ENCODE measurements around the gene AMOT. TPM values are rescaled to one million over a fixed set of nuclear protein-coding genes. Genes with fewer than 3 reads are reported as not detected.

The AMOT gene
- total and polyA plus RNA-seq, 8 donors = 1.1 to 14.4 (median 5.1) TPM

GRCh38 chrX:112802541-112802940, 38.1 kb downstream of the AMOT start:
- peaks cover 0 to 6% (median 1%) of the 10 kb centered on the region in 4 donors for H3K27me3 ChIP-seq
- DNase-seq = no peak
- ATAC-seq = no peak
- WGBS, 2 donors = 66 to 89% methylated on average over 1 of the region's 1 CpG
- no peaks in the 10 kb centered on the region for H3K4me1 ChIP-seq
- no peaks in the 10 kb centered on the region for H3K9me3 ChIP-seq
- H3K4me3 ChIP-seq = no peak overlapping the region
- H3K27ac ChIP-seq = no peak overlapping the region
- intact Hi-C loops (cut with DNase I) = no loop called here
- TF ChIP-seq CTCF (IDR thresholded peaks at IDR 0.05) = no peak
- FAIRE-seq = no peak
- H3K36me3 ChIP-seq = no peaks in the 10 kb centered on the region

DNA sequence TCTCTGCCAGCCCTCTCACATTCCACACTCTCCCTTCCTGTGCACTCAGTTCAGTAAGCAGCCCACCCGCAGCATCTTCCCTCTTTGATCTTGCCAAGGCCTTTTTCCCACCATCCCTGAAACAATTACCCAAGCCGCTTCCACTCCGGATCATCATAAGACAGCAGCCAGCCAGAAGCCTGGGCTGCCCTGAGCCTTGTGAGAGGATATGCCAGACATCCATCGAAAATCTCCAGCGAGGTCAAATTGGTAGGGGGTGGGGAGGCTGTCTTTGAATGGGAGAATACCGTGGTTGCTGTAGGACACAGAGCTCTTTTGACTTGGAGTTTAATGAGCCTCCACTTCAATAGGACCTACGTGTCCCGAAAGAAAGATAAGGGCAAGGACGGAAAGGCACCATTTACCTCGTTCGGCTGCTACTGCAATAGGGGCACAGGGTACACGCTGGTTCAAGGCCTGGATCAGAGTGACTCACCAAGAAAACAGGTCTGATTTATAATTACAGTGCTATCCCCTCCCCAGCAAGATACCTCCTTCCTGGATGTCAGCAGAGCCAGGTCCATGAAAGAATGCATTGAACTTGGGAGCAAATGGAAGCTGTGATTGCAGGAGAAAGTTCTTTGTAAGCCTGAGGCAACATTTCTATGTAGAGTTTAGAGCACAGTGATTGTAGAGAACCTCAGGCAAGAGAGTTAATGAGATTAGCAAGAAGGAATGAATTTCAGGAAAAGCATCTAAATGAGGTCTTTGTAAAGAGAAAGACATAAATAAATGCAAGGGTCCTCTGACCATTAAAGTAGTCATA, 39.5 kb downstream of the AMOT start:
- H3K4me3 ChIP-seq = no peak overlapping the region

GRCh38 chrX:112799425-112799824, 41.2 kb downstream of the AMOT start:
- TF ChIP-seq CTCF (IDR thresholded peaks at IDR 0.05) = no peak
- Histone ChIP-seq H3K9me3 (no peaks in the 10 kb centered on the region), H3K27me3 (peaks cover 0 to 2% (median 0%) of the 10 kb centered on the region in 4 donors), H3K4me3 (no peak overlapping the region), H3K27ac (no peak overlapping the region), H3K36me3 (no peaks in the 10 kb centered on the region), H3K4me1 (no peaks in the 10 kb centered on the region)
- 70 to 91% methylated on average over 1 of the region's 1 CpG for WGBS, 2 donors
- FAIRE-seq = peak; percentile 20
- DNase-seq = no peak
- intact Hi-C loops (cut with DNase I) = no loop called here
- ATAC-seq = no peak

More for the DNA sequence above, 39.5 kb downstream of the AMOT start:
- Histone ChIP-seq H3K27ac (no peak overlapping the region), H3K36me3 (no peaks in the 10 kb centered on the region), H3K9me3 (no peaks in the 10 kb centered on the region), H3K4me1 (no peaks in the 10 kb centered on the region), H3K27me3 (peaks cover 0 to 2% (median 0%) of the 10 kb centered on the region in 4 donors)
- FAIRE-seq (no peak), ATAC-seq (no peak), DNase-seq (no peak)
- WGBS, 2 donors = 77 to 91% methylated on average over 12 of the region's 12 CpGs
- intact Hi-C loops (cut with DNase I) = no loop called here
- TF ChIP-seq CTCF (IDR thresholded peaks at IDR 0.05) = no peak

GRCh38 chrX:112798736-112799135, 41.9 kb downstream of the AMOT start:
- intact Hi-C loops (cut with DNase I) = no loop called here
- no peaks in the 10 kb centered on the region for H3K4me1 ChIP-seq
- TF ChIP-seq CTCF (IDR thresholded peaks at IDR 0.05) = no peak
- no peaks in the 10 kb centered on the region for H3K9me3 ChIP-seq
- ATAC-seq (no peak), FAIRE-seq (no peak), DNase-seq (no peak)
- no peaks in the 10 kb centered on the region for H3K36me3 ChIP-seq
- no peak overlapping the region for H3K4me3 ChIP-seq
- no peak overlapping the region for H3K27ac ChIP-seq
- WGBS, 2 donors = 49 to 91% methylated on average over 2 of the region's 2 CpGs
- no peaks in the 10 kb centered on the region for H3K27me3 ChIP-seq

DNA sequence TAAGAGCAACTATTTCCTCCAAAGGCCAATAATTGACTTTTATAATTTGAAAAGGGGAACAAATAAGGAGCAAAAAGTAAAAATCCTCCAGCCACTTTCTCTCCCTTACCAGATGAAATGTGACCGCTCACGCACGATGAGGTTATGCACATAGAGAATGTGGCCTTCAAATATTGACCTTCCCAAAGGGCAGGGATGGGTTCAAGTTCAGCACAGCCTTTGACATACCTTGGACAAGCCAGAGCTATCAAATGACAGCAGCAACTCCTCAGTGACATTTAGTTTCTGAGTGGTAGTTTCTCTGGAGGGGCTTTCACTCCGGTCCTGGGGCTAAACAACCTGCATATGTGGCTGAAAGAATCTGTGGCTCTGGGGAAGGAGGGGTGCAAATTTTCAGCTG, 50.7 kb downstream of the AMOT start:
- DNase-seq (no peak), ATAC-seq (no peak), FAIRE-seq (no peak)
- no peak overlapping the region for H3K27ac ChIP-seq
- 78 to 88% methylated on average over 4 of the region's 4 CpGs for WGBS, 2 donors
- no peak overlapping the region for H3K4me3 ChIP-seq
- TF ChIP-seq CTCF (IDR thresholded peaks at IDR 0.05) = no peak
- H3K36me3 ChIP-seq = no peaks in the 10 kb centered on the region
- no peaks in the 10 kb centered on the region for H3K9me3 ChIP-seq
- no peaks in the 10 kb centered on the region for H3K4me1 ChIP-seq
- intact Hi-C loops (cut with DNase I) = no loop called here
- H3K27me3 ChIP-seq = peaks cover 0 to 13% (median 0%) of the 10 kb centered on the region in 4 donors

Measured in pancreas (tissue), 10 donors.